Neural cell (in vitro differentiated cells): Measurements from ENCODE around the gene CUX1. TPM values are rescaled to one million over a fixed set of nuclear protein-coding genes. Genes with fewer than 3 reads are reported as not detected.

Source experiments
- H2AFZ ChIP-seq: fragments of 200-600, 300-800 bp; sonication (generic), shearing (Covaris generic); 2 replicates; pipeline ENCODE4 v1.6.0; 2014; ENCODE audit warnings: low read depth, mild to moderate bottlenecking, antibody characterized with exemption, low read length, moderate library complexity
- H3F3A ChIP-seq: fragments of 200-600 bp; shearing (Covaris generic); 2 replicates; pipeline ENCODE4 v1.6.1; 2016; ENCODE audit warnings: mild to moderate bottlenecking, moderate library complexity, mixed read lengths, antibody characterized with exemption, low read length; ENCODE audit not compliant: insufficient read depth, poor library complexity, severe bottlenecking
- H3K27ac ChIP-seq: fragments of 200-600, 300-800 bp; sonication (generic), shearing (Covaris generic); 2 replicates; pipeline ENCODE4 v1.5.1; 2014; ENCODE audit warnings: mild to moderate bottlenecking, low read length, moderate library complexity
- H3K27me3 ChIP-seq: fragments of 300-800, 200-600 bp; sonication (generic), shearing (Covaris generic); 2 replicates; pipeline ENCODE4 v1.6.0; 2014; ENCODE audit warnings: mild to moderate bottlenecking, low read depth, low read length, moderate library complexity; ENCODE audit not compliant: insufficient read depth
- H3K36me3 ChIP-seq: fragments of 300-800, 200-600 bp; sonication (generic), shearing (Covaris generic); 2 replicates; pipeline ENCODE4 v1.5.1; 2014; ENCODE audit warnings: mild to moderate bottlenecking, antibody characterized with exemption, low read length, moderate library complexity; ENCODE audit not compliant: insufficient read depth
- H3K4me2 ChIP-seq: fragments of 300-800, 200-600 bp; sonication (generic), shearing (Covaris generic); 2 replicates; pipeline ENCODE4 v1.6.0; 2014; ENCODE audit warnings: mild to moderate bottlenecking, low read length
- H3K4me3 ChIP-seq: fragments of 300-800, 200-600 bp; sonication (generic), shearing (Covaris generic); 2 replicates; pipeline ENCODE4 v1.5.1; 2014; ENCODE audit warnings: mild to moderate bottlenecking, low read length, moderate library complexity
- H3K79me2 ChIP-seq: fragments of 200-600 bp; shearing (Covaris generic); replicated peaks from 2 replicates; pipeline ENCODE4 v1.6.0; 2014; ENCODE audit warnings: mild to moderate bottlenecking, low read length, moderate library complexity; ENCODE audit not compliant: insufficient read depth
- H3K9ac ChIP-seq: fragments of 300-800, 200-600 bp; sonication (generic), shearing (Covaris generic); 2 replicates; pipeline ENCODE4 v1.6.1; 2016; ENCODE audit warnings: mild to moderate bottlenecking, low read length, mixed read lengths
- H3K9me2 ChIP-seq: fragments of 200-600 bp; shearing (Covaris generic); 2 replicates; pipeline ENCODE4 v1.6.1; 2016; ENCODE audit warnings: mild to moderate bottlenecking, low read length, mixed read lengths; ENCODE audit not compliant: insufficient read depth
- H3K9me3 ChIP-seq: fragments of 200-600, 300-800 bp; sonication (generic), shearing (Covaris generic); 2 replicates; pipeline ENCODE4 v1.6.1; 2016; ENCODE audit warnings: mild to moderate bottlenecking, mixed run types, low read length, moderate library complexity, mixed read lengths
- H4K20me1 ChIP-seq: fragments of 200-600 bp; shearing (Covaris generic); 2 replicates; pipeline ENCODE4 v1.6.1; 2016; ENCODE audit warnings: mild to moderate bottlenecking, mixed run types; ENCODE audit not compliant: insufficient read depth
- CTCF ChIP-seq: fragments of 450-650 bp; IDR thresholded peaks from 2 replicates; pipeline ENCODE4 v1.5.1; 2014; ENCODE audit warnings: antibody characterized with exemption, mild to moderate bottlenecking, moderate library complexity; ENCODE audit not compliant: poor library complexity, severe bottlenecking
- EP300 ChIP-seq: fragments of 450-650 bp; conservative IDR thresholded peaks from 2 replicates; pipeline ENCODE4 v1.6.1; 2014; ENCODE audit warnings: antibody characterized with exemption, mild to moderate bottlenecking, moderate library complexity; ENCODE audit not compliant: poor library complexity, severe bottlenecking
- EZH2 ChIP-seq: fragments of 200-600, 300-800 bp; shearing (Covaris generic), sonication (generic); IDR thresholded peaks from 2 replicates; pipeline ENCODE4 v1.6.1; 2014; ENCODE audit warnings: antibody characterized with exemption, low read length, borderline replicate concordance, mild to moderate bottlenecking; ENCODE audit not compliant: insufficient read depth, poor library complexity, severe bottlenecking
- MXI1 ChIP-seq: fragments of 450-650 bp; conservative IDR thresholded peaks from 2 replicates; pipeline ENCODE4 v1.6.1; 2014; ENCODE audit warnings: antibody characterized with exemption, mild to moderate bottlenecking; ENCODE audit not compliant: poor library complexity, severe bottlenecking
- POLR2AphosphoS5 ChIP-seq: IDR thresholded peaks from 2 replicates; pipeline ENCODE4 v1.6.1; 2012
- RAD21 ChIP-seq: fragments of 450-650 bp; conservative IDR thresholded peaks from 2 replicates; pipeline ENCODE4 v1.6.1; 2014; ENCODE audit warnings: antibody characterized with exemption, mild to moderate bottlenecking, moderate library complexity
- REST ChIP-seq: IDR thresholded peaks from 2 replicates; pipeline ENCODE4 v1.6.1; 2012; ENCODE audit warnings: borderline replicate concordance
- SMC3 ChIP-seq: fragments of 450-650 bp; conservative IDR thresholded peaks from 2 replicates; pipeline ENCODE4 v1.6.1; 2014; ENCODE audit warnings: antibody characterized with exemption, mild to moderate bottlenecking, moderate library complexity; ENCODE audit not compliant: poor library complexity
- TAF1 ChIP-seq: IDR thresholded peaks from 2 replicates; pipeline ENCODE4 v1.6.1; 2012; ENCODE audit warnings: low read depth
- polyA plus RNA-seq: library from polyadenylated mRNA; depleted of rRNA; stranded (reverse); fragments of >200 nt; gene quantifications from 2 replicates; pipeline ENCODE4 v1.2.3, GENCODE V29; 2014

Gene CUX1
- polyA plus RNA-seq, 1 donor from 2014 or later: 26.6 TPM

DNA sequence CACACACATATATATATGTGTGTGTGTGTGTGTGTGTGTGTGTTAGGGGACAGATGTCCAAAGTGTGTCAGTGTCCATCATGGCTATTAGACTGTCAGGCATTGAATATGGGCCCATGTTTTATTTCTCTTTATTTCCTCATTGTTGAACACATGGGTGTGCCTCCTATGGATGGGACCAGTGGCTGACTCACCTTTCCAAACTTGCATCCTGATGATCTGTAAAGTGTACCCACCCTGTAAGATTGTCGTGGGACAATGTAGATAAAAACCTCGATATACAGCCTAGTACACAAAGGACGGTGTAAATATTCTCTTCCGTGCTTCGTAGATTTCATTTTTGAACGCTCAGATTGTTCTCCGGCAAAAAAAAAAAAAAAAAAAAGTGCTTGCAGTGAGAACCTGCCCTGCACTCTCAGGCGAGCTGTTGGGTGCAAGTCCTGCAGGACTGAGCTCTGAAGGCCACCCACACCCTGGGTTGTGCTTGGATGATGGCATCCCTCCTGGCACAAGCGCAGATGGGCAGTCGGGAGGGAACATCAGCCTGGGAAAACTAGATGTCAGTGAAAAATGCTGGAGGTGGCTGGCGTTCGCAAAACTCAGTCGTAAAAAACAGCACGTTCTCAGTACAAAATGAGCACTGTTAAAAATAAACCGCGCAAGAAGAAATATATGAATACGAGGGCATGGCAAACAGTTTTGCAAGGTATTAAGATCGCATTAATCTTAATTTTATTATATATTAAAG, 166.9 kb downstream of the CUX1 start:
- Histone ChIP-seq H3K4me2 (no peak overlapping the region), H3K79me2 (peaks cover 5% of the 10 kb centered on the region), H3K9me3 (no peaks in the 10 kb centered on the region), H3K36me3 (no peaks in the 10 kb centered on the region), H3K27me3 (no peaks in the 10 kb centered on the region), H3K9me2 (no peaks in the 10 kb centered on the region), H2AFZ (no peak overlapping the region), H3K9ac (no peak overlapping the region), H3K27ac (no peak overlapping the region), H3K4me3 (no peak overlapping the region), H4K20me1 (no peaks in the 10 kb centered on the region), H3F3A (no peaks in the 10 kb centered on the region)
- TF ChIP-seq EP300 (no peak), SMC3 (no peak), EZH2 (no peak), CTCF (no peak), POLR2AphosphoS5 (no peak), REST (no peak), TAF1 (no peak), RAD21 (no peak), MXI1 (no peak)

- Histone ChIP-seq H3K9me2 (no peaks in the 10 kb centered on the region), H3K4me2 (no peak overlapping the region), H3K9ac (no peak overlapping the region), H3K4me3 (peak overlapping the region; percentile 16), H3K79me2 (peaks cover 5% of the 10 kb centered on the region), H2AFZ (no peak overlapping the region), H3K36me3 (no peaks in the 10 kb centered on the region), H3K27ac (no peak overlapping the region), H4K20me1 (no peaks in the 10 kb centered on the region), H3K9me3 (no peaks in the 10 kb centered on the region), H3K27me3 (no peaks in the 10 kb centered on the region), H3F3A (no peaks in the 10 kb centered on the region)
- TF ChIP-seq RAD21: no peak
- TF ChIP-seq EZH2: no peak
- no peak for TF ChIP-seq CTCF
- no peak for TF ChIP-seq SMC3
- TF ChIP-seq POLR2AphosphoS5: peak; percentile 12
- TF ChIP-seq REST: no peak
- TF ChIP-seq MXI1: peak; percentile 21
- no peak for TF ChIP-seq TAF1
Measured at GRCh38 chr7:101985057-101985902, 167.9 kb downstream of the CUX1 start.
